HG03095 (cell line): ENCODE results near the gene CHN2.

Source experiments
- ATAC-seq: cut with Tn5 transposase; IDR thresholded peaks from one replicate; pipeline ENCODE4 v1.9.1; 2021; ENCODE audit warnings: moderate library complexity; ENCODE audit not compliant: unreplicated experiment

The CHN2 gene

DNA sequence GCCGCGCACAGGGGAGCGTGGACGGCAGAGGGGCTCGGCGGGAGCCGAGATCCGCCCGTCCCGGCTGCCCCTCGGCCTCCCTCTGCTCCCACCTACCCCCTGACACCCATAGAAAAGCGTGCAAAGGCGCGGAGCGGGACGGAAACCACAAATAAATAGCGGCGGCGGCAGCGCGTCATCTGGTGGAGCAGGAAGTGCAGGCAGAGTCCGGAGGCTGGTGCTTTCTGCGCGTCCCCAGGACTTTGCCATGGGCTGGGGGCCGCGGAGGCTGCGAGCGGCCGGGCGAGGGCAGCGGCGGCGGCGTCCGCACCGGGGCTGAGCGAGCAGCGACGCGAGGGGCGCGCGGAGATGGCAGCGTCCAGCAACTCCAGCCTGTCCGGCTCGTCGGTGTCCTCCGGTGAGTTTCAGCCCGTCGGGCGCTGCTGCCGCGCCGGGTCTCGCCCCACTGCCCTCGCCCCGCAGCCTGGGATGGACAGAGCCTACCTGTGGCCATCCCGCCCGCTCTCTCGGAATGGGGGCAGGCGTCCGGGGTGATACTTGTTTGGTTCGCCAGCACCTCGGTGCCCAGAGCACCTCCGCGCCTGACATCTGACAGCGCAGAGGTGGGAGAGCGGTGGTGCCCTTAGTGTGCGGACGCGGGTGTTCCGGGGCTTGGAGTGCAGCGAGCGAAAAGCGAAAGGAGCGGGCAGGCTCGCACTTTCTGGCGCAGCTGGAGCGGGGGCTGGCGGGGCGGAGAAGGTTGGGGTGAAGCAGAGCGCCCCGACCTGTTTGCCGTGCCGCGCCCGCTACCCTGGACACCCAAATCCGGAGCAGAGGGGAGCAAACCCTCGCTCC is at the start of gene CHN2:
CHN2 (plus strand) TSS at position 182 of the 834 bp plus-strand sequence.
- no peak for ATAC-seq

DNA sequence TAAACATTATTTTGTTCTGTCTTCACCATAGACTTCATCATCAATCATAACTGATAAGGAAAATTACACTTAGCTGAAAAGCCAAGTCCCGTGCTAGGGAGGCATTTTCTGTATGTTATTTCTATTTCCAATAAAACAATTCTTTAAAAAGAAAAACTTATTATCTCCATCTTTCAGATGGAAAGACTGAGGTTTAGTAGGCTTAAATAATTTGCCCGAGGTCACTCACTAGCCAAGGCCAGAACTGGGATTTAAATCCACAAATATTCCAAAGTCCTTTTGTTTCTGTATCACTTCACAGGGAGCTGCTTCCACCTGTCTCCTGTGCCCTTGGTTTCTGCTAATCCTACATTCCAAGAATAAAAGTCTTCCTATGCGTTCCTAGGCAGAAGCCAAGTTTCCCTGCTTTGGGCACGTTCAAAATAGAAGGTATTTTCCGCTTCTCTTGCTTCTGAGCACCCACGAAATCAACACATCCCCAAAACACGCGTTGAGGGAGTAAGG is 49.0 kb upstream of the CHN2 start:
- ATAC-seq: no peak

DNA sequence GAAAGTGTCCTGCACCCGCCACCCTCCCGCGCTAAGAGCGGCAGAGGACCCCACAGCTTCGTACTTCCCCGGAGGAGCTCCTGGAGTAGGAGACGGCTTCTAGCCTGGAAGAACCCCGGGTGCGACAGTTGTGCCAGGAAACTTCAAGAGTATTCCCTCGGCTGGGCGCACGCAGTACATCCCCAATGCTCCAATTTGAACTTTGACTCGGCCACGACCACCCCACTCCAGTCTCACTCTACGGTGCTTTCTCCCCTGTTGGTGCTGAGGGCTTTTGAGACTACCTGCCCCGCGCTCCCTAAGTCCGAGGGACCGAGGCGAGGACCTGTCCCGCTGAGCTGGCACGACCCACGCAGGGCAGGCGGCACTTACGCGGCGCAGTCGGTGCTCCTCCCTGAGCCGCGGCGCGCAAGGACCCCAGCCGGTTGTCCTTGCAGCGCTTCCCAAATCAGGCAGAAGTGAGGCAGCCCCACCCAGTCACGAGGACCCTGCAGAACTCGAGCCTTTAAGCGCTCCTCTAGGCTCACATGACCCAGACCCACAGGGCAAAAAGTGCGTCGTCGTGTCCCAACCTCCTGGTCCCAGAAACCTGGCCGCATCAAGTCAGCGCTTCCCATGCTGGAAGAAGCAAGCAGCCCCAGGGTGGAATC is 48.4 kb upstream of the CHN2 start, which contains the start of gene CPVL:
CPVL (minus strand) TSS at position 481 of the 650 bp plus-strand sequence. CDS start 25,476 bp downstream, outside the sequence.
- no peak for ATAC-seq

DNA sequence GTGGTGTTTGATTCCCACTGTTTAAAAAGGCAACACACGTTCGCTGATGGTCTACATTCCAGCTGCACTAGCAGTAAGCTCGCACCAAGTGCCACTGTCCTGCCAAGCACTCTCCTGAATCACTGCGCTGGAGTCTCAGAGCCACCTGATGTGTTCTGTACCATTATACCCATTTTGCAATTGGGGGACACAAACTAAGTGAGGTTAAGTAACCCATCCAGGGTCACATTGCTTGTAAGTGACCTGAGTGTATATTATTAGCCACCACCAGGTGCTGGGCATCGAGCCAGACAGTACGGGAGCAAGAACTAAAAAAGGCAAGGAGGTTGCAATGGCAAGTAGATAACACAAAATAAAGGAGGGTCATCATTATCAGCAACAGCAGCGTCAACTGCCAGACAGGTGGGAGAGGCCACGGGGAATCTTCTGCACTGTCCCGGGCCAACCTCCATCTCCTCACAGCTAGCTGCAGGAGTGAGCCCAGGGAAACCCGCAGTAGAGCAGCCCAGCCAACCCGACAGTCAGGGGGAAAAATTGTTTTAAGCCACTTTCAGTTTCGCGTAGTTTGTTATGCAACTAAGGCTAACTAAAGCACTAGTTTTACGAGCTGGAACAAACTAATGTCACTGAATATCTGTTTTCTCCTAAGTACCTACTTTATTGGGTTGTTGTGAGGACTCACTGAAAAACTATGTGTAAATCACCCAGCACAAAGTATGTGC is 47.5 kb upstream of the CHN2 start:
- no peak for ATAC-seq

DNA sequence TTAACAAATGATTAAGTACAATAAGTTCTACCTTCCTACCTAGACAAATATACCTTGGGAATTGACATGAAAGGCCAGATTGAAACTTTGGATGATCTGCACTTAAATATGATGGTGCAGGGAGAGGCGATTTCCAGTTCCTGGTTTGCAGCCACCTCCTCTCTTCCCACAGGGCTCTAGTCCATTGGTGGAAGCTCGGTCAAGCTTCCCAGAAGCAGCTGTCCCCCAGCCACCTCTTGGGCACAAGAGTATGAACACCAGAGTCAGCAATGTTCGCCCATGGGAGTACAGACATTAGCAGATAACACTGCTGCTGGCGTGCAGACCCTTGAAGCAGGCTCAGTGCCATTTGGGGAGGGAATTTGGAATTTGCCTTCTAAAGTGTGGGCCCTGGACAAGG is 46.8 kb upstream of the CHN2 start:
- no peak for ATAC-seq

DNA sequence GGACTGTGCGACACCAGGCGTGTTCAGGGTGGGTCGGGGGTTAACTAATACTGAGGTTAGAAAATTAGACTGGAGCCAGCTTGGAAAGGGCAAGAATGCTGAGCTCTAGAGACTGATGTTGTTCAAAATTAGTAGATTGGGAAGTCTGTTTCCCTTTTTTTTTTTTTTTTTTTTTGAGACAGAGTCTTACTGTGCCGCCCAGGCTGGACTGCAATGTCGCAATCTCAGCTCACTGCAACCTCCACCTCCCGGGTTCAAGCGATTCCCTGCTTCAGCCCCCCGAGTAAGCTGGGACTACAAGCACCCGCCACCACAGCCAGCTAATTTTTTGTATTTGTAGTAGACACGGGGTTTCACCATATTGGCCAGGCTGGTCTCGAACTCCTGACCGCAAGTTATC is 45.5 kb upstream of the CHN2 start:
- ATAC-seq: no peak

DNA sequence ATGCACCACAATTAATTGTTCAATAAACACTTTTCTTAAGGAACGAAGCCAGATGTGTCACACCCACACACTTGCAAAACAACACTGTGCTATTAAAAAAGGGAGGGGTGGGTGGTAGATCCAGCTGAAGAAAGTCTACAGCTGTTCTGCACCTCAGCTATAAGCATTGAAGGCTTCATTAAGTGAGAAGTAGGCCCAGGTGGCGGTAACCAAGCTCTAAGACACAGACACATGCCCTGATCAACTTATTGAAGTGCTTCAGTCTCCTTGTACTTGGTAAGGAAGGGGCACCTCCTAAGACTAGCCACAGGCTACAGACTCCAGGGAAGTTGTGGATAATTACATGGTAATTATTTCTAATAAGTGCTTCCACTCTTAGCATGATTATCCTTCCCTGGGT is 43.7 kb upstream of the CHN2 start:
- no peak for ATAC-seq

DNA sequence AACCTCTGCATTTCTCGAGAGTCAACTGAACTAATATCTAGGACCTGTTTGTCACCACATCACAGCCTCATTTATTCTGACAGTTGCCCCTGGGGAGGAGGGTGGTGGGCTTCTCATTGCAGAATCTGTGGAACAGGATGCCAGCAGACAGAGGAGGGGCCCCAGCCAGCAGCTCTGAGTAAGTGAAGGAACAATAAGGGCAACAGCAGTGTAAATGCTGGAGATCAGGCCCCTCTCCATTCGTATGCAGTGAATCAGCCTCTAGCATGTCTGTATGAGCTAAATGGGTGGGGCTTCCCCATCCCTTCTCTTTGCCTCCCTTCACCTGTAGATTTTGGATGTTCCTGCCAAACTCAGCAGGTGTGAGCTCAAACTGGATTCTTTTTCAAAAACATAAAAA is 40.5 kb upstream of the CHN2 start:
- ATAC-seq: no peak

DNA sequence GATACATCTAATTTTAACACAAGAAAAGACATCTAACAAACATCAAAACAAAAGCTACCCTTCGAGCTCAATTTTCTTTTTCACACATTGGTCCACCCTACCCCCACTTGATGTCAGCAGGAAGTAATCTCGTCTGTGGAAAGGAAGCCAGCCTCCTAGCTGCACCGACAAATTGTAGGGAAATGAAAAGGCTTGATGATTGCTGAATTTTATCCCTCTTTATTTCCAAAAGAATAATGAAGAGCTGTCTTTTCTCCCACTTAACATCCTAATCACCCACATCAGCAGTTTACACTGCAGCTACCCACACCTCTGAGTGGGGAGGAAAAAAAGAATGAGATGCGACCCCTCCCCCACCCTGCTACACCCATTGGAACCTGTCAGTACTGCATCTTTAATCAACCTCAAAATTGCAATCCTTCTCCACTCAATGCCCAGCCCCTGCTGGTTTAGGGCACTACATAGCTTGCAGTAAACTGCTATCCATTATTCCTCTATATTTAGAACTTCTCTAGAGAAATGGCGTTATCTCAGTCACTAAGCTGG is 37.6 kb upstream of the CHN2 start:
- ATAC-seq: no peak

DNA sequence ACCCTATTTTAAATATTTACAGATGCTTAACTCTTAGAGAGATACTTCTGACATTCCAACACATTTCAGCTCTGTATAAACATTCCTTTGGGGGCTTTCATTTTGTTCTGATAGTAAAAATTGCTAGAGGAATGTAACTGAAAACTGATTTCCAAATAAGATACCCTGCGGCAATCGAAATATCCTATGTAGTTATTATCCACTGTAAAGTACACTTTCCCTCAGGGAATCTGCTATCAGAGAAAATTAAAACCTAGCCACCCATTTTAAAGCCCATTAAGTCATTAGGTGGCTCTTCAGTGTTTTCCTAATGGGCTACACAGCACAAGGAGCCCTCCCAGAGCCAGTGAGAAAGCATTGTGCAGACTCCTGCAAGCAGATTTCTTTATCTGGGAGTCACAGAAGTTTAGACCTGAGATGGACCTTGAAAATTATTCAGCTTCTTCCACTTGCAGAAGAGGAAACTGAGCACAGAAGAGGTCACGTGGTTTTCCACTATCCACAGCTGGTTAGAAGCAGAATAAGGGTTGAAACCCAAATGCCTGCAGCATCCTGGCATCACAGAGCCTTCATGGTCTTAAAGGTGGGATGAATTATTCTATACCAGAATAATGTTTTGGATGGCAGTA is 35.7 kb upstream of the CHN2 start:
- no peak for ATAC-seq

DNA sequence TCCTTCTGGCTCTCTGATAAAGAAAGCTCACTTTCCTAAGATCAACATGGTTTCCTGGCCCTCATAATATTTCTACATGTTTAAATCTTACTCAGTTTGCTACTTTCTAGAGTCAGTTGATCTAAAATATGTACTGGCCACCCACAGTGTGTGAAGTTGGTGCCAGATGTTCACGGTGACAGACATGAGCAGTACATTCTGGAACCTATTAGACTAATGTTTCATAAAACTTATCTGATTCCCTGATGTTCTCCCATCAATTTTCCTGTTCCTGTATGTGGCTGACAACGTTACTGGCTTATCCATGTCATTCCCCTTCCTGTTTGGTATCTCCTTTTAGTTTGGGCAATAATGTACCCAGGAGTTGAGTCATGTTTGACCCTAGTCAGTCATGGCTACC is 34.5 kb upstream of the CHN2 start:
- no peak for ATAC-seq

DNA sequence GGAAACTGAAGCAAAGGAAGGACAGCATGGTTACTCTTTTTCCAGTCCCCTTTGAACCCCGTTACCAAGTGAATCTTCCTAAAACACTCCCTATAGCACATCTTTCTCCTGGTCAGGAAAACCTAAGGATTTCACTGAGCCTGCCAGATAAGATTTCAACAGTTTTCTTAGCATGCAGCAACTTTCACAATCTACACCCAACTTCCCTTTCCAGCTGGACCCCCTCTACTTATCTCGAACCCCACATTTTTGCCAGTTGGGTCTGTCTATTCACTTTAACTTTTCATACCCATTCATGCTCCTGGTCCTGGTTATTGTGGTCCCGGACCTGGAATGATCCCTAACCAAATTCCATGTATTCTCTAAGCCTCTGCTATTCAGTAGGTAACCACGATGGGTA is 33.3 kb upstream of the CHN2 start:
- ATAC-seq: no peak

DNA sequence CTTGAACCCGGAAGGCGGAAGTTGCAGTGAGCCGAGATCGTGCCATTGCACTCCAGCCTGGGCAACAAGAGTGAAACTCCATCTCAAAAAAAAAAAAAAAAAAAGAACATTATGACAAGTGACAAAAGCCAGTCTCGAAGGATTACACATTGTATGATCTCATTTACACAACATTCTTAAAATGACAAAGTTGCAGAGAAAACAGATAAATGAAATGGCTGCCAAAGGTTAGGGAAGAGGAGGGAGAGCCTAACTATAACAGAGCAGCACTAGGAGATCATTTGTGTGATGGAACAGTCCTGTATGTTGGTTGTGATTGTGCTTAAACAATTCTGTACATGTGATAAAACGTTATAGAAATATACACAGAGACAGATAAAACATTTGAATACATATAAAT is 32.0 kb upstream of the CHN2 start:
- no peak for ATAC-seq

DNA sequence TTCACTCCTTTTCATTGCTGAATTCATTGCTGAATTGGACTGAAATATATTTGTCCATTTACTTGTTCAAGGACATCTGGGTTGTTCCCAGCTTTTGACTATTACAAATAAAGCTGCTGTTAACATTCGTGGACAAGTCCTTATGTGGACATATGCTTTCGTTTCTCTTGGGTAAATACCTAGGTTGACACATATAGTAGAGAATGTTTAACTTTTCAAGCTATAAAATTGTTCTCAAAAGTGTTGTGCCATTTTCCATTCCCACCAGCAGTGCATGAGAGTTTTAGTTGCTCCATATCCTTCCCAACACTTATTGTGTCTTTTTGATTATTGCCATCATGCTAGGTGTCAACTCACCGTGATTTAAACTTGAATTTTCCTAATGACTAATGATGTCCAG is 30.7 kb upstream of the CHN2 start:
- ATAC-seq: no peak

DNA sequence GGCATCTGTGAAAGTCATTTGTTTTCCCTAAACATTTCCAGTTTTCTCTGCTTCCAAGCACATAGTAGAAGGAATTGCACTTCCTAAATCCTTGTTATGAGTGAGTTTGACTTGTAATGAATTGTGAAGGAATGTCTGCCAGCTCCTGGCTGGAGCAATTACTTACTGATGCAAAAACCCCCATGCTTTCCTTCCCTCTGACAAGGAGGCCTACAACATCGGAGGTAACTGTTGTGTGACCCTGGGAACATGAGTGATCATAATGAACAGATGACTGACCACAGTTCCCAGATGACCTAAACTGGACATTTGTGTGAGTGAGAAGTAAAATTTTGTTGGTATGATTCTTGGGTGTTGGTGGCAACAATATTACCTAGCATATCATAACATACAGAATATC is 26.9 kb upstream of the CHN2 start:
- no peak for ATAC-seq

DNA sequence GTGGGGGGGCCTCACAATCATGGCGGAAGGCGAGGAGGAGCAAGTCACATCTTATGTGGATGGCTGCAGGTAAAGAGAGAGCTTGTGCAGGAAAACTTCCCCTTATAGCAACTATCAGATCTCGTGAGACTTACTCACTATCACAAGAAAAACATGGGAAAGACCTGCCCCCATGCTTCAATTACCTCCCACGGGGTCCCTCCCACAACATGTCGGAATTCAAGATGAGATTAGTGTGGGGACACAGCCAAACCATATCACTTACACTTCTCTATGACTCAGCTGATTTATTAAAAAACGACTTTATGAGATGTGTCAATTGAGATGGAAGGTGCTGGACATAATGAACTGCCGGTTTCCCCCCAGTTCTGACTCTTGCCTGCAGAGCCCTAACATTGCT is 23.8 kb upstream of the CHN2 start:
- ATAC-seq: no peak

DNA sequence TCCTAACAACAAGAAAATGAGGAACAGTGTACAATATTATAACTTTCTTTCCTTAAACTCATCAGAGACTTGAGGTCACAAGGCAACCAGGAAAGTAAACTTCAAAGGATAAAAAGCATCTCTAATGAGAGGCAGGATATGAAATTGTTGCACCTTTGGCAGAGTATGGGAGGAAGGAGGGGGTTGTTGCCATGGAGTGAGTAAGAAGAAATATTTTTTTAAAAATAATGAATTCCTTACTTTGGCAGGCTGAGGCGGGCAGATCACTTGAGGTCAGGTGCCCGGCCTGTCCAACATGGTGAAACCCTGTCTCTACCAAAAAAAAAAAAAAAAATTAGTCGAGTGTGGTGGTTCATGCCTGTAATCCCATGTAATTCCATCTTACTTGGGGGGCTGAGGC is 21.1 kb upstream of the CHN2 start:
- no peak for ATAC-seq

DNA sequence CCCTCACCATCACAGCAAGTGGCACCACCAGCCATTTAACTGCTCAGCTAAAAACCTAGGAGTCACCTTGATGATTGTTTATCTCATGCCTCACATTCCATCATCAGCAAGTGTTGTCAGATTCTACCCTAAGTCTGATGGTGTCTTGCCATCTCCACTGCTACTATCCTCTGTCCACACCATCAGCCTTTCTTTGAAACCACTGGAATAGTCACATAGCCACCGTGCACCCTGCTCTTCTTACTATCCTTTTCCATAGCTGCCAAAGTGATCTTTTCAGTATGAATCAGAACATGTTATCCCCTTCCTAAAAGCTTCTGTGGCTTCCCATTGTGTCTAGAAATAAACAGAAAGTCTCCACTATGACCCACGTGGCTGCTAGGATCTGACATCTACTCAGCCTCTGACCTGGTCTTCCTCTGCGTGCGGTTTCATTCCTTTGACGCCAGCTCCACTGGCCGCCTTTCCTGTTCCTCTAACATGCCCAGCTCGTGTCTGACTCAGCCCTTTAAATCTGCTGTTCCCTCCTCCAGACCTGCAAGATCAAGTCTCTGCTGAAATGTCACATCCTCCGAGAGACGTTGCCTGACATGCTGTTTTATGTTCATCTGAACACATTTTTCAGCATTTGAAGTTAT is 16.5 kb upstream of the CHN2 start:
- no peak for ATAC-seq

DNA sequence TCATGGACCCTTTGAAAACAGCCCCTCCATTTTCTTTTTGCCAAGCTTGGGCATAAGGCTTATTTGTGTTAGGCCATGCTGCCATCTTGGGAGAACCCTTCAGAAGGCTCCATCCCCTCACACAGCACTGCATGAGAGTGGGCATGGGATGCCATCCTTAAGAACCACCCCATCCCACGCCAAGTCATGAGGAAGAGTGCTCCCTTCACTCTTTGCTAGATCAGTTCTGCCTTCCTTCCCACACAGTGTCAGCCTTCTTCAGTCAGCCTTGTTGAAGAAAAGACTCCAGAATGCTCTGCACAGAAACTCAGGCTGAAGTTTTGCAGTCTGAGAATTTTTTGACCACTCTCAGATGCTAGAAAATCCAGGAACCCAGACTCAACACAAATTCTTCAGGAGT is 15.5 kb upstream of the CHN2 start:
- ATAC-seq: no peak

DNA sequence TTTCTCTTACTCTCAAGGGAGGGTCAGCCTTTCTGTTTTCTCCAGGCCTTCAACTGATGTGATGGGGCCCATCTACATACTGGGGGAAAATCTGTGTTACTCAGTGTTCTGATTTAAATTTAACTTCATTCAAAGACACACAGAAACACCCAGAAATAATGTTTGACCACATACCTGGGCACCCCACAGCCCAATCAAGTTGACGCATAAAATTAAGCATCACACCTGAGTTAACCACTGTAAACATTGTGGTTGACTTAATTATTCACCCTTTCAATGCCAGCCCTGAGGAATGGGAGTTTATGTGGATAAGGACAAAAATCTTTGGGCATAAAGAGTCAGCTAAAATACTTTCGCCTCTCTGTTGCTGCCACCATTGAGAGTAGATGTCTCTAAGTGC is 10.0 kb upstream of the CHN2 start:
- no peak for ATAC-seq
